ENCODE results near the gene SLC16A13.

Gene SLC16A13

GRCh38 chr17:7014261-7014994, 21.4 kb upstream of the SLC16A13 start:
- peak; percentile 98 for DNase-seq

- peak; percentile 74 for DNase-seq
Observed at GRCh38 chr17:7014995-7015958, 20.5 kb upstream of the SLC16A13 start.

DNA sequence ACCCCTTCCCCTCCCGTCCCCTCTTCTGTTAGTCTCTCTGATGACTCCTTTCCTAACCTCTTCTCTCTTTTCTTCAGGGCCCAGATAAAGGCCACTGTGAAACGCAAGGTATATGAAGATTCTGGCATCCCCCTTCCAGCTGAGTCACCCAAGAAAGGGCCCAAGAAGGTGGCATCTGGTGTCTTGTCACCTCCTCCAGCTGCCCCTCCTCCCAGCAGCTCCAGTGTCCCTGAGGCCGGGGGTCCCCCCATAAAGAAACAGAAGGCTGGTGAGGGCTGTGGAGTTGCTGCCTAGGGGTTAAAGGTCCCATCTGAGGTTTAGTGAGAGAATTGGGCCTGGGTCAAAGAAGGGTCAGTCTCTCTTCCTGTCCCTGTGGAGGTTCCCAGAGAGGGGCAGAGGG, 19.4 kb upstream of the SLC16A13 start:
- DNase-seq: no peak

GRCh38 chr17:7016886-7017826, 18.7 kb upstream of the SLC16A13 start:
- no peak for DNase-seq

DNA sequence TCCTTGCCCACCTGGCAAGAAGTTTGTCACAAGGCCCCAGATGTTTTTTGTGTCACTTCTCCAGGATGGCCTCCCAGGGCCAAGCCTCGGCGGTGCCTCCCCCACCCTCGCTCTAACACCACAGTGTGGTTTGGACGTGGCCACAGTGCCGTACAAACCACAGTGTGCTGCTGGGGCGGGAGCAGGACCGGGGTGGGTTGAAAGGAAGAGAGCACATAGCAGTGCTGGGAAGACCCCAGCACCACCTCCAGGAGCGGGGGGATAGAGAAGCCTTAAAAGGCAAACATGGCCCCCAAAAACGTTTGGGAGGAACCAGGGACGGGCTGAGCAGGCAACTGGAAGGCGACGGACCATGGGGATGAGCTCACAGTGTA, 18.0 kb upstream of the SLC16A13 start:
- no peak for DNase-seq

- no peak for DNase-seq
Observed at GRCh38 chr17:7018331-7018964, 17.4 kb upstream of the SLC16A13 start.

DNA sequence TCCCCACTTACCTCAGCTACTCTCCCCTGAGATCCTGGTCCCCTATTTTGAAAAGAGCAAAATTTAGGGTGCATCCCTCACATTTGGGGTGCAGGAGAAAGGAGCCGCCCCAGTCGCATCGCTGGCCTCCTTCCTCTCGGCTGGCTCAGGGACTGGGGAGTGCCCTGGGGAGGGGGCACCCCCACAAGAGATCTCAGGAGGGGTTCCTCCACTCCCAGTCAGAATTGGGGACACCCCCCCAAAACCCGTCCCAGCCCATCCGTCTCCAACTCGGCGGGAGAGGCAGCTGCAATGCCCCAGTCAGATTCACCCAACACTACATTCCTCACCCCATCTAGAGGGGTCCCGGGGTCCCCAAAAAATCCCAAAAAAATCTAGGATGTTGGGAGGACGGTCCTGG, 16.4 kb upstream of the SLC16A13 start:
- DNase-seq: no peak

DNA sequence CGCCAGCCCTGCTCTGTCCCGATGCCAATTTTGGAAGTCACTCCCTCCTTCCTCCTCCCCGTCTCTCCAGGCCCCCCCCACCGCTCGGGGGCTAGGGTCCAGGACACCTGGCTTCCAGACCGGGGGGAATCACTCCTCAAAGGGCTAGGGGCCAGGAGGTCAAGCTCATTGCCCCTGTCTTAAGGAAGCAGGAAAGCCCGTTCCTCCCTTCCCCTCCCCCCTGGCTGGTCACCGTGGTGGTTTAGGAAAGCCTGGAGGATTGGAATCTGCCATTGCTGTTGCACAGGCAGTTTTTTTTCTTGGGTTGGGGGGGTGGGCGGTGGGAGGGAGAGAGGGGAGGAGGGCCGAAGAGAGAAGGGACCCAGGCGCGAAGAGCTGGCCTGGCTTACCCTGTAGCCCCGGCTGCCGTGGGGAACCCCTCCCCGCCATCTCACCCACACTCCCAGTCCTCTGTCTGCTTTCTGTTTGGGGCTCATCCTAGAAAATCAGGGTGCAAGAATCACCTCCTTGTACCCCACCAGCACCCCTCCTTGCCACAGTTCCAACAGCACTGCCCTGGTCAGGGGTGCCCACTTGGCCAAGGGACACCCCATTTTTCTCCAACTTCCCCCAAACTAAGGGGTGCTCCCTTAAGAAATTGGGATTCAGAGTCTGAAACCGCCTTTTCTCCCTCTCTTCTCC, 15.8 kb upstream of the SLC16A13 start:
- DNase-seq: no peak

GRCh38 chr17:7020894-7021664, 14.7 kb upstream of the SLC16A13 start:
- DNase-seq: no peak

GRCh38 chr17:7021993-7022778, 13.6 kb upstream of the SLC16A13 start:
- peak; percentile 79 for DNase-seq

DNA sequence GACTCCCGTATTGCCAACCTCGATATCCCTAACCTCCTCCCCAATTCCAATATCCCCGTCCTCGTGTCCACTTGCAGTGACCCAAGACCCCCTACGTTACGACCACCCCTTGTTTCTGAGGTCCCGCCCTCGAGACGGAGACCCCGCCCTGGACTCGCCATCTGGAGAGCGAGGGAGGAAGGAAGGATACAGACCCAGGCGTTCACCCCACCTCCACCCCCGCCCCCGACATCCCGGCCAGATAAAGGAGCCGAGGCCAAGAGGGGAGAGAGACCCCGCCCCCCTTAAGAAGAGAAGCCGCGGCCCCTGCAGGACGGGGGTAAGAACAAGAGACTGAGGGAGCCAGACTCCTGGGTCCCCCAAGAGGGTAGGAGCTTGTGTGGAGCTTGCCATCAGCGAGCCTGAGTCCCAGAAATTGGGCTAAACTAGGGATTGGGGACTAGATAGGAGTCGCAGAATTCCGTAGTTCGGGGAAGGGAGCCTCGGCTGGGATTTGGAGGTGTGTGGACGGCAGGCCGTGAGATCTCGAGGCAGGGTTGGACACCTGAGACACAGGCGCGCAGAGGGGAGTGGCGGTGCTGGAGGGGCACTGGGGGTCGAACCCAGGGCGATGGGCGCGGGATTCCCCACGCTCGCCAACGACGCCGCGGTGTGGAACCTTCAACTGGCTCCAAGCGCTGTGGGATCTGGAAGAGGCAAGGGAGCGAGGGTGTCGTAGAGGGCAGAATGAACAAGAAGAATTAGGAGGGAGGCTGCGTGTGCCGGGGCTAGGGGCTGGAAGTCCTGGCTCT, 12.8 kb upstream of the SLC16A13 start, which contains the start of gene BCL6B:
Gene BCL6B (plus strand): TSS at position 270 of the 791 bp plus-strand sequence. CDS start 622 bp downstream, outside the sequence.
- DNase-seq: no peak

- DNase-seq: peak; percentile 96
Observed at GRCh38 chr17:7023576-7024401, 12.0 kb upstream of the SLC16A13 start.

GRCh38 chr17:7024402-7024785, 11.4 kb upstream of the SLC16A13 start:
- DNase-seq: no peak

DNA sequence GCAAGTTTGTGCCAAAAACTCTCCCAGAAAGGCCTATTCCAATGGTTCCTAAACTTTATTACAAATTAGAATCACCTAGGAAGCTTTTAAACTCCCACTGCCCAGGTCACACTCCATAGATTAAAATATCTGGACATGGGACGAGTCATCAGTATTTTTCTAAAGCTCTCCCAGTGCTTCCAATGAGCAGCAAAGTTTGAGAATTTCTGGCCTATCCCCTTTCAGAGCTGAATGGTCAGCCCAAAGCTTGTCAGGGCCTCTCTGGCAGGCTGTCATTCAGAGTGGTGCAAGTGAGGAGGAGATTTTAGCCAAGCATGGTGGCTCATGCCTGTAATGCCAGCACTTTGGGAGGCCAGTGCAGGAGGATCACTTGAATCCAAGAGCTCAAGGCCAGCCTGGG, 10.6 kb upstream of the SLC16A13 start:
- no peak for DNase-seq

GRCh38 chr17:7026471-7027115, 9.2 kb upstream of the SLC16A13 start:
- no peak for DNase-seq

GRCh38 chr17:7027335-7027734, 8.5 kb upstream of the SLC16A13 start:
- DNase-seq: no peak

DNA sequence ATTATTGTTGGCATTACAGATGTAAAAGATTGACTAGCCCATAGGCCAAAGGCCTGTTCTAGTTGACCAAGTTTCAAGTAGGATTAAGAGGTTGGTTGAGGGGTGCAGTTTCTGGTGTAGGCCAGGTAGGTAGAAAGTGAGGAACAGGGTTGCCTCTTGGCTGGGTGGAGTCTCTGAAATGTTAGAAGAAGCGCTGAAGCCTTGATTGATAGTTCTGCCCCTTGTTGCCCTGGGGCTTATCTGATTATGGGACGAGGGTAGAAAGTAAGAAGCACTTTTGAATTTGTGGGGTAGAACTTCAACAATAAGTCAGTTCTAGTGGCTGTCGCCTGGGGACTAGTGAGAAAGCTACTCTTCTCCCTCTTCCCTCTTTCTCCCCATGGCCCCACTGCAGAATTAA, 6.7 kb upstream of the SLC16A13 start:
- no peak for DNase-seq

DNA sequence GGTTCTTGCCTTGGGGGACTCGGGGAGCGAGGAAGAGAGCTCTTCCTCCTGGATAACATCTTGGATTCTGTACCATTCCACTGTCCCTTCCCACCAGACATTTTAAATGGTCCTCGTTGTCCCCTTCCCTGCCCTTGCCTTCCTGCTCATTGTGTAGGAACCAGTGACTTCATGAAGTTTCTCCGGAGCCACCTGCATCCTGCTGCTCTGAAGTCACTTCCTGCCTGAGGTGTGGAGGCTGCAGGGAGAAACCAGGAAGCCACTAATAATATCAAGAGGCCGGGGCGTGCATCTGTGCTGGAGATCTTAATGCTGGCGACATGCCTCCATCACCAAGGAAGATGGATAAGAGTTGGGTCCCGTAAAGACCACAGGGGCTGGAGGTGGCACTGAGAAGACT, 6.2 kb upstream of the SLC16A13 start:
- DNase-seq: peak; percentile 61
